ENCODE data around the gene CHI3L1.
"Not testable (repeated sequence)": the region's sequence is repeated elsewhere in the genome, so short reads cannot be mapped to it uniquely, and the experiment has no call there.

The CHI3L1 gene

GRCh38 chr1:203186446-203187303, at the start of gene CHI3L1:
TSS of gene CHI3L1 (minus strand) at chr1:203186704. CDS start at chr1:203186623, 81 bp downstream.
- FAIRE-seq = no peak
- no peak for DNase-seq (ENCODE audit: insufficient read length, low spot score)

GRCh38 chr1:203234901-203235300, 48.4 kb upstream of the CHI3L1 start:
- FAIRE-seq; DNase-seq (ENCODE audit: insufficient read length, low spot score): not testable (repeated sequence)

DNA sequence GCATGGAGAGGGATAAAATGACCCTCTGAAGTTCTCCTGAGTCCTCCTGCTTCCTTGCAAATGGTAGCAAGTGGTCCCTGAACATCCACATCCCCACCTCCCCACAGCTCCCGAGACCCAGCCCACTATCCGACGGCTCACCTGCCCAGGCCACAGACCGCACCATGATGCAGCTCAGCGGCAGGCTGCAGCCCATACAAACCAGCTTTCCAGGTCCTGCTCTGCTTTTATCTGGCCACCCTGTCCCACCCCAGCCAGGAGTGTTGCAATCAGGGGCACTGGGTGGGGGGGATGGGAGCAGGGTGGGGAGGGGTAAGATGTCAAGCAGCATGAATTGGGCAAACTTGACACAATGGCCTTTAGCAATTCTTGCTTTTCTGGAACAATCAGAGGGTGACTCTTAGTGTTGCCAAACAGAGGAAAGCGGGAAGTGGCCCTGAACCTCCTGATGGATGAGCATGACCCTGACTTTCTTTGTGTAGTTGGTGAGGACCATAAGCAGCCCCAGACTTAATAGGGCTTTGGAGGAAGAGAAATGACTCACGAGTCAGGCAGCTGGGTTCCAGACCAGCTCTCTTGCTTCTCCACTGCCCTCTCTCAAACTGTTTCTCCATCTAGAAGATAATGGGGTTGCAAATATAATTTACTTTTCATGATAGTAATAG, 43.1 kb upstream of the CHI3L1 start, which contains the start of gene CHIT1:
TSS of gene CHIT1 (minus strand) at position 203 of the 665 bp plus-strand sequence. CDS start at position 166, 37 bp downstream.
- no peak for DNase-seq (ENCODE audit: insufficient read length, low spot score)
- FAIRE-seq = no peak

DNA sequence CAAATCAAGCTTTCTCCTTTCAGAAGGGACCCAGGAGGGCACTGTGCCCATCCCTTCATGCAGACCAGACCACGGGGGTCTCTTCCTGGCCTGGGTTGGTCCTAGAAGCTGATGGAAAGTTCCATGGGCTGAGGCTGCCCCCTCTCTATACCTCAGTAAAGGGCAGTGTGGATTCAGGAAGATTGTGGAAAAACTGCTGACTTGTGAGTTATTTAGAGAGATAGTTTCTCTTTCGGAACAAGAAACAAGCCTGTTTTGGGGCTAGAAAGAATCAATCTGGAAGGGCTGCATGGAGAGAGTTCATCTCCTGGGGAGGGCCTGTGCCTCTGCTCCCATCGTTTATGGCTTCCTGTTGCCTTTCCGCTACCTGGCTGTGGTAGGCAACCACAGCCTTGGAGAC, 42.2 kb upstream of the CHI3L1 start:
- FAIRE-seq (no peak), DNase-seq (ENCODE audit: insufficient read length, low spot score) (no peak)

DNA sequence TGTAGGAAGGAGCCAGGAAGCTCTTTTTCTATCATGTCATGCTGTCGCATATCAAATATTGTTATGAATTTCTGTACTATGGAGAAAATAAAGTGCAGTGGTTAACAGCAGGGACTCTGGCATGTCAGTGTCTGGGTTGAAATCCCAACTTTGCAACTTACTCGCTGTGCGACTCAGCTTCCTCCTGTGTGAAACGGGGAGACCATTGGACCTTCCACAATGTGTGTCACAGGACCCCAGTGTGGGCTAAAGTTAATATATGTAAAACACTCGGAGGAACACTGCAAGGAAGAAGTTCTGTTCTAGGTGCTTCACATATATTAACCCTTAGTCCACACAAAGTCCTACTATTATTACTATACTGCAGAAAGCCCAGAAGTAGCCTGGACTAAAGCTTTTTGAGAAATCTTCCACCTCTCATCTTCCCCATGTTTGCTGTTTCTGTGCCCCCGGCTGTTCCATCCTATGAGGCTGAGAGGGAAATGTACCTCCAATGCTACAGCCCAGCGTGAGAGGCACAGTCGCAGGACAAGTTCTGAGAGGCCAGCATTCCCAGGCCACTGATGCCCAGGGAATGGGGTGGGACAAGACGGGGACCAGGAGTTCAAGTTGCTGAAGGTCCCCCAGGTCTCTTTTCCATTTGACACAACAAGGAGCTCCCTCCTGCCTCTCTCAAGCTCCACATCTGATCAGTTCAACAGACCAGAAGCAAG, 41.0 kb upstream of the CHI3L1 start:
- DNase-seq (ENCODE audit: insufficient read length, low spot score) (no peak), FAIRE-seq (no peak)

DNA sequence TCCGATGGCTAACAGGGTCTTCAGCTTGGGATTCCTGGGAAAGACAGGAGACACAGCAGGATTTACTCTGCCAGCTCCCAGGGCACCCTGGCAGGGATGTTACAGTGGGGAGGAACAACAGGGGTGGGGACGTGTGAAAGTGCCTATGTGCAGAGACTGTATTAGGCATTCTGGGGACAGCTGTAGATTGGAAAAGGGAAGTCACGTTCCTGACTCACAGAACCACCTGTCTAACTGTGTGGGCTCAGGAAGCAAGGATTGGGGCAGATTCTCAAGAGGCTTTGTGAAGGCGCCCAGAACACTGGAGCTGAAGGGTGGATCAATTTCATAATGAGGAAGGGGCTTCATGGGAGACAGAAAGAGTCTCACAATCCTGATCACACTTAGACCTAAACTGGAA, 38.6 kb upstream of the CHI3L1 start:
- FAIRE-seq = no peak
- no peak for DNase-seq (ENCODE audit: insufficient read length, low spot score)

DNA sequence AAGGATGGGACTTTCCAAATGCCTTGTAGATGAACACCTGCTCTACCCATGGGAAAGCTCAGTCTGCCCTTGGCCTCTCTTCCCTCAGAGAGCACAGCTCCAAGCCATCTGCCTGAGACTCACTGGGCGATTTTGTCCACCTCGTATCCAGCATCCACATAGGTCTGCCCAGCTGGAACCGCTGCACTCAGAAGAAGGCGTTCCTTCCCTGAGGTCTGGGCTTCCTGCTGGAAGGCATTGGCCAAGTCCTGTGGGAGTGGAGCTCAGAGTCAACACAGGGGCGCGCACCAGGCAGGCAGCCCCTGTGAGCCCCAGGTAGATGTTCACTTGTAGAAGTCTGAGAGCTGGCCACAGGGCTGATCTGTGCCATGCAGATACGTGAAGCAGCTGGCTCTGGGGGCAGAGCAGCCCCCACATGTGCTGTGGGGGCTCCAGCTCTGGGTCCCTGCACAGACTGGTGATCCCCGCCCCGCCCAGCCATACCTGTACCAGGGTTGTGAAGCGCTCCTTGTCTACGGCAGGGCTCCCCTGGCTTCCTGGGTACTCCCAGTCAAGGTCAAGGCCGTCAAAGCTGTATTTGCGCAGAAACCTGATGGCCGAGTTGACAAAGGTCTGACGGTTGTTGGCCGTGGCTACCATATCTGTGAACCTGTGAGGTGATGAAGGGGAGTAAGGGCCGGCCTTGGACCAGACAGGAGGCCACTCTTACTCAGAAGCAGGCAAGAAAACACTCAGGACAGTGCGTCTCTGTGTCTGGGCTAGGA, 36.7 kb upstream of the CHI3L1 start:
- no peak for DNase-seq (ENCODE audit: insufficient read length, low spot score)
- no peak for FAIRE-seq

- FAIRE-seq (no peak), DNase-seq (ENCODE audit: insufficient read length, low spot score) (no peak)
These were observed 33.4 kb upstream of the CHI3L1 start for GRCh38 chr1:203219934-203220333.

- DNase-seq (ENCODE audit: insufficient read length, low spot score) (no peak), FAIRE-seq (no peak)
These were observed 32.7 kb upstream of the CHI3L1 start for GRCh38 chr1:203219171-203219570.

DNA sequence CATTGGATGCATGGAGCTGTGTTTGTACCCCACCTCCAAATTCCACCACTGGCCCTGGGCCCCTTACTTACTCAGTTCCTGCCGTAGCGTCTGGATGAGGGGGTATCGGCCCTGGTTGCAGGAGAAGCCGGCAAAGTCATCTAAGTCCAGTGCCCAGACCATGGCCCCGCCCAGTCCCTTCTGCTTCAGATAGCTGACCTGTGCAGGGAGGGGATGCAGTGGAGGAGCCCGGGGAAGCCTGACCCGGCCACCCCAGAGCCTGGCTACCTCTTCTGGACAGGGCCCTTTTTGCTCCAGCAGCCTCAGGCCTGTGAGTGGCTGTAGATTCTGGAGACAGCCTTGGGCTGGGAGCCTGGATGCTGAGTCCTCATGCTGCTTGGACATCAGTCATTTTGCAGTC, 31.2 kb upstream of the CHI3L1 start:
- FAIRE-seq (no peak), DNase-seq (ENCODE audit: insufficient read length, low spot score) (no peak)

GRCh38 chr1:203217139-203217655, 30.7 kb upstream of the CHI3L1 start:
- FAIRE-seq = no peak
- no peak for DNase-seq (ENCODE audit: insufficient read length, low spot score)

- peak; percentile 85 for FAIRE-seq
These were observed 30.0 kb upstream of the CHI3L1 start for GRCh38 chr1:203216274-203217138.

DNA sequence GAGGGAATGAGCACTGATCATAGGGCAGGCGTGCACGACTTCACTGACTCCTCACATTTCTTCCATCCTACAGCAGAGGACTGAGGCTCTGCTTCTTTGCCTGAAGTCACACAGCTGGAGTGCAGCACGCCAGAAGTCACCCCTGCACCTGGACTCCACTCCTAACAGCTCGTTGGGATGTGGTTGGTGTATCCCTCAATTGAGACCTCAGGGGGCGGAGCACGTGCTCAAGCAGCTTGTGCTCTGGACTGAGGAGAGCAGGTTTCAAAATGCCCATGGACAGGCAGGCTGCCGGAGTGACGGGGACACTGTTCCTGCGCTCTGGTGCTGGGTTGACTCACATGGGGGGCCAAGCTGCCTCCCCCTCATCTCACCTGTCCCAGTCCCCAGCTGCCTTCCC, 29.1 kb upstream of the CHI3L1 start:
- DNase-seq (ENCODE audit: insufficient read length, low spot score) = no peak

More at GRCh38 chr1:203216274-203217138, 30.0 kb upstream of the CHI3L1 start:
- peak; percentile 69 for DNase-seq (ENCODE audit: insufficient read length, low spot score)

GRCh38 chr1:203214871-203215270, 28.4 kb upstream of the CHI3L1 start:
- DNase-seq (ENCODE audit: insufficient read length, low spot score) = no peak
- FAIRE-seq = no peak

More for the DNA sequence above, 29.1 kb upstream of the CHI3L1 start:
- FAIRE-seq = no peak

DNA sequence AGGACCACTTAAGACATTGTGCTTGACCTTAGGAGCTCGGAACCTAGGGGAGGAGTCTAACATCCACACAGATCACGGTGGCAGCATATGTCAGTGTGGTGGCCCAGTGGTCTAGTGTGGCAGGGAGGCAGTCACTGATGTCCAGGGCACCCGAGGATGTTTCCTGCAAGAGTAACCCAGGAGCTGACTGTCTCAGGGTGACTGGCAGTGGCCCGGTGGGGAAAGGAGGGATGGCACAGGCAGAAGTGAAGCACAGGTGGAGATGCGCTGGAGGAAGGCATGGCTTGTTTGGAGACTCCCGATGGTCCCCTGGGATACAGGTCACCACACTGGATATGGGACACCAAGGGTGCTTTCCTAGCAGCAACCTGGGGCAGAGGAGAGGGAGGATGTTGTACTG, 26.6 kb upstream of the CHI3L1 start:
- no peak for FAIRE-seq
- no peak for DNase-seq (ENCODE audit: insufficient read length, low spot score)

- DNase-seq (ENCODE audit: insufficient read length, low spot score) = no peak
- FAIRE-seq = no peak
These were observed 25.3 kb upstream of the CHI3L1 start for GRCh38 chr1:203211812-203212211.

GRCh38 chr1:203210988-203211387, 24.5 kb upstream of the CHI3L1 start:
- DNase-seq (ENCODE audit: insufficient read length, low spot score) (no peak), FAIRE-seq (no peak)

GRCh38 chr1:203210350-203210749, 23.8 kb upstream of the CHI3L1 start:
- DNase-seq (ENCODE audit: insufficient read length, low spot score) (no peak), FAIRE-seq (no peak)

- DNase-seq (ENCODE audit: insufficient read length, low spot score) = no peak
- FAIRE-seq = no peak
These were observed 21.7 kb upstream of the CHI3L1 start for GRCh38 chr1:203208181-203208580.

Data from GM19239 (cell line).